Thyroid gland (tissue), 4 donors: ENCODE measurements around the gene CMPK1.

Source experiments
- CTCF ChIP-seq, 6 experiments: fragments of 200-600 bp in 3 of 6; fragments of 450-650 bp in 3 of 6; sonication (generic) in 3 of 6; IDR thresholded peaks; one replicate each; pipeline ENCODE4 v1.5.1; 2016 to 2019; ENCODE audit warnings: antibody characterized with exemption in 6 of 6, mild to moderate bottlenecking in 2 of 6, inconsistent platforms in 1 of 6, moderate library complexity in 1 of 6
- POLR2A ChIP-seq, 2 donors: fragments of 450-650 bp; IDR thresholded peaks; one replicate each; pipeline ENCODE4 v1.6.1; 2017; ENCODE audit warnings: antibody characterized with exemption in 2 of 2, mild to moderate bottlenecking in 2 of 2, moderate library complexity in 1 of 2

GRCh38 chr1:47324682-47325081, 8.9 kb upstream of the CMPK1 start:
- TF ChIP-seq CTCF (IDR thresholded peaks at IDR 0.05) (no peak), POLR2A (IDR thresholded peaks at IDR 0.05) (no peak)
